K562 (cell line): ENCODE results near the gene KCTD16. TPM values are rescaled to one million over a fixed set of nuclear protein-coding genes. Genes with fewer than 3 reads are reported as not detected.

Experiments used
- ATAC-seq: fragments of 200-7000 bp; cut with Tn5 transposase; 3 replicates; pipeline ENCODE4 v1.9.1; 2020; ENCODE audit warnings: moderate library complexity
- BruUV-seq: library from RNA; stranded (reverse); fragments of 400-500 nt; replicated peaks from 2 replicates; lab custom pipeline; 2021; lab: Mats Ljungman, UMichigan
- CTCF ChIA-PET: fragments of 300-600 bp; formaldehyde crosslinking; extraction: SDS; loops from one replicate; lab custom pipeline; 2021; ENCODE audit warnings: low intra/inter-chr PET ratio; lab: Yijun Ruan, JAX
- POLR2A ChIA-PET: fragments of 300-600, 350-650 bp; sonication (Branson Sonifier 250); formaldehyde crosslinking; extraction: SDS; loops from one replicate; lab custom pipeline; 2021; ENCODE audit warnings: antibody characterized with exemption, inconsistent platforms; lab: Yijun Ruan, JAX
- DNase-seq, 4 experiments: peaks; one replicate each; pipeline versions ENCODE4 v3.0.0 to v3.0.0-alpha.2; 2011 to 2018; ENCODE audit warnings: low spot score in 3 of 4, mixed read lengths in 3 of 4; ENCODE audit errors: extremely low read depth in 1 of 4
- FAIRE-seq: peaks from 2 replicates; lab custom pipeline; 2011; peaks lifted over from hg19 to GRCh38; lab: Jason Lieb, UNC
- H2AFZ ChIP-seq: 2 replicates; pipeline ENCODE4 v1.6.0; 2011; ENCODE audit warnings: low read depth, low read length, control low read depth, inconsistent platforms
- H3K27ac ChIP-seq: fragments of 200-600 bp; 3 replicates; pipeline ENCODE4 v1.8.0; 2011; ENCODE audit warnings: low read depth, mild to moderate bottlenecking, control low read depth, inconsistent platforms, low read length, moderate library complexity, mixed read lengths; ENCODE audit errors: extremely low read depth
- H3K27me3 ChIP-seq, 2 experiments: fragments of 300-600 bp in 1 of 2; 2 replicates in 1 of 2; 3 replicates in 1 of 2; pipeline versions ENCODE4 v1.6.0 to v1.8.0; 2011; ENCODE audit warnings: inconsistent platforms in 2 of 2, low read length in 2 of 2, mild to moderate bottlenecking in 1 of 2, mixed read lengths in 1 of 2, moderate library complexity in 1 of 2; ENCODE audit not compliant: control insufficient read depth in 2 of 2, insufficient read depth in 2 of 2
- H3K36me3 ChIP-seq: fragments of 300-600 bp; 3 replicates; pipeline ENCODE4 v1.8.0; 2011; ENCODE audit warnings: mild to moderate bottlenecking, low read length, inconsistent platforms; ENCODE audit not compliant: control insufficient read depth, insufficient read depth
- H3K4me1 ChIP-seq, 2 experiments: fragments of 200-600 bp in 1 of 2; replicated peaks in 1 of 2; 2 replicates in 1 of 2; 3 replicates in 1 of 2; pipeline versions ENCODE4 v1.5.1 to v1.8.0; 2011; ENCODE audit warnings: inconsistent platforms in 2 of 2, low read length in 2 of 2, mild to moderate bottlenecking in 1 of 2, mixed read lengths in 1 of 2, moderate library complexity in 1 of 2; ENCODE audit not compliant: control insufficient read depth in 2 of 2, insufficient read depth in 2 of 2
- H3K4me2 ChIP-seq: 2 replicates; pipeline ENCODE4 v1.6.1; 2011; ENCODE audit warnings: low read length, control low read depth, inconsistent platforms, mixed read lengths; ENCODE audit not compliant: insufficient read depth
- H3K4me3 ChIP-seq: fragments of 200-600 bp; sonication (generic), shearing (Covaris generic); 2 replicates; pipeline ENCODE4 v1.5.1; 2016; ENCODE audit warnings: control low read depth, inconsistent platforms
- H3K79me2 ChIP-seq: fragments of 200-600 bp; 3 replicates; pipeline ENCODE4 v1.8.0; 2011; ENCODE audit warnings: low read length, inconsistent platforms; ENCODE audit not compliant: control insufficient read depth, insufficient read depth
- H3K9ac ChIP-seq, 2 experiments: 2 replicates each; pipeline versions ENCODE4 v1.6.0 to v1.6.1; 2011; ENCODE audit warnings: low read depth in 2 of 2, low read length in 2 of 2, control low read depth in 1 of 2, inconsistent platforms in 1 of 2, mild to moderate bottlenecking in 1 of 2, mixed read lengths in 1 of 2; ENCODE audit not compliant: insufficient read depth in 1 of 2
- H3K9me1 ChIP-seq: one replicate; pipeline ENCODE4 v1.6.0; 2011; ENCODE audit warnings: inconsistent platforms, mild to moderate bottlenecking, low read length, moderate library complexity; ENCODE audit not compliant: control insufficient read depth, insufficient read depth
- H3K9me3 ChIP-seq: replicated peaks from 2 replicates; pipeline ENCODE4 v1.5.1; 2011; ENCODE audit warnings: low read depth, low read length, inconsistent platforms; ENCODE audit not compliant: control insufficient read depth, insufficient read depth
- H4K20me1 ChIP-seq: replicated peaks from 2 replicates; pipeline ENCODE4 v1.6.1; 2011; ENCODE audit warnings: low read length, inconsistent platforms, mixed read lengths; ENCODE audit not compliant: control insufficient read depth, insufficient read depth
- ATF1 ChIP-seq, 2 experiments: fragments of 450-650 bp in 1 of 2; IDR thresholded peaks; 2 replicates each; pipeline ENCODE4 v1.6.1; 2016; ENCODE audit warnings: missing compliant biosample characterization in 1 of 2, missing genetic modification characterization in 1 of 2
- BMI1 ChIP-seq: fragments of 150-350 bp; IDR thresholded peaks from 2 replicates; pipeline ENCODE4 v1.6.1; 2014; ENCODE audit warnings: low read length
- CEBPG ChIP-seq, 3 experiments: fragments of 200-800 bp in 1 of 3; sonication (Bioruptor generic) in 1 of 3; sonication (generic) in 1 of 3; formaldehyde crosslinking in 1 of 3; IDR thresholded peaks in 2 of 3; conservative IDR thresholded peaks in 1 of 3; 2 replicates each; pipeline versions ENCODE4 v1.6.1 to v1.8.0; 2016 to 2022; ENCODE audit warnings: missing compliant biosample characterization in 2 of 3, missing genetic modification characterization in 2 of 3, mild to moderate bottlenecking in 1 of 3, missing genetic modification reagents in 1 of 3
- ESRRB ChIP-seq: fragments of 250-450 bp; sonication (Bioruptor Pico); IDR thresholded peaks from 2 replicates; pipeline ENCODE4 v1.5.0; 2020; ENCODE audit warnings: mild to moderate bottlenecking, moderate library complexity, borderline replicate concordance
- GATAD2A ChIP-seq: fragments of 450-650 bp; IDR thresholded peaks from 2 replicates; pipeline ENCODE4 v1.6.1; 2017
- NFIX ChIP-seq: fragments of 250-450 bp; sonication (Bioruptor Pico); IDR thresholded peaks from 2 replicates; pipeline ENCODE4 v1.4.0; 2020; ENCODE audit warnings: low read depth, mild to moderate bottlenecking, moderate library complexity
- POLR2AphosphoS2 ChIP-seq: IDR thresholded peaks from 2 replicates; pipeline ENCODE4 v1.6.1; 2012; ENCODE audit warnings: low read length, improper control_type of control experiment
- RBM22 ChIP-seq: fragments of 200-400 bp; formaldehyde crosslinking; IDR thresholded peaks from 2 replicates; pipeline ENCODE4 v1.6.1; 2018; ENCODE audit warnings: low read length, low read depth; ENCODE audit not compliant: poor library complexity, severe bottlenecking
- TCFL5 ChIP-seq: fragments of 250-450 bp; sonication (Bioruptor Pico); conservative IDR thresholded peaks from 2 replicates; pipeline ENCODE4 v1.6.1; 2021; ENCODE audit warnings: mild to moderate bottlenecking, moderate library complexity, matching md5 sums
- ZNF184 ChIP-seq: sonication (generic); formaldehyde crosslinking; IDR thresholded peaks from 2 replicates; pipeline ENCODE4 v1.5.0; 2020; ENCODE audit warnings: missing genetic modification reagents
- WGBS: fragments of 100-300 bp; shearing (Covaris generic); methylation state at CpG from one replicate; pipeline ENCODE4 v1.1.6; 2016; ENCODE audit warnings: low coverage, mixed read lengths; ENCODE audit not compliant: insufficient coverage; ENCODE audit errors: missing lambda C conversion rate; 5-methylcytosine and 5-hydroxymethylcytosine counted together
- in situ Hi-C: fragments of 300-500 bp; cut with MboI; formaldehyde crosslinking; loops from 4 replicates; pipeline ENCODE4 v1.15.0; 2018; ENCODE audit warnings: inconsistent platforms, mixed read lengths
- intact Hi-C: fragments of 100-400 bp; cut with micrococcal nuclease; formaldehyde crosslinking; loops from 2 replicates; pipeline ENCODE4 v1.14.2; 2022
- polyA plus RNA-seq, 8 experiments: library from polyadenylated mRNA; depleted of rRNA in 4 of 8; stranded (reverse) in 5 of 8; unstranded in 3 of 8; fragments of >200 nt; fragmentation: Nextera tagmentation in 2 of 8; fragmentation: Illumina TruSeq in 1 of 8; extraction: Ambion mirVana in 2 of 8; extraction: Trizol in 1 of 8; gene quantifications; 2 replicates each; pipeline versions ENCODE4 v1.2.1 to v1.2.3, GENCODE V29; 2011 to 2014; ENCODE audit warnings: inconsistent platforms in 1 of 8, missing spikeins in 1 of 8
- total RNA-seq, 7 experiments: library from RNA; depleted of rRNA in 6 of 7; stranded (reverse); fragments of >200 nt in 6 of 7; fragmentation: Illumina TruSeq in 2 of 7; extraction: Trizol in 2 of 7; gene quantifications; 2 replicates each; pipeline versions ENCODE4 v1.2.1 to v1.2.3, GENCODE V29; 2011 to 2021; ENCODE audit warnings: low replicate concordance in 1 of 7
- TF ChIP-seq, protein P1 (sequence below): sonication (generic); formaldehyde crosslinking; IDR thresholded peaks from 2 replicates; pipeline ENCODE4 v1.8.0; 2022; ENCODE audit warnings: missing genetic modification reagents, mild to moderate bottlenecking, borderline replicate concordance

Gene KCTD16
- total and polyA plus RNA-seq, 9 of the 15 experiments (the other 6 are each of a cell fraction or from before 2014, with no cell fraction given) = 0.04 TPM; not detected in 8

DNA sequence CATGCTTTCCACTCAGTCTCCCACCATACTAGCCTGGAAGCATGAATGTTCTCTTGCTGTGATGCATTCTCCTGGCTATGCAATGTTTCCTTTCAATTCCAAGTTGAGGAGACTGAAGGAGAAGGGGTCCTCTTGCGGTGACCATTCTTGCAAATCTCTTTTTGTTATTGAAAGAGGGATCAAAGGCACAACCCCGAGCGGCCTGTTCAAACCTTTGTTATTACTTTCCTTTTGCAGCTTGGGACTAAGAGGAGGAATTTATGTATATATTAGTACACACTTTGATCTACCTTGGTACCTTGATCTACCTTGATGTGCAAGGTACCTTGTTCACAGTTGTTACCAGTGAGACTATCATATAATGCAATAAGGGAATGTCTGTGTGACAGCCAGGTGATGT lies 147.3 kb downstream of the KCTD16 start:
- in situ Hi-C loops (no loop called here), intact Hi-C loops (no loop called here)
- H3K9me1 ChIP-seq = no peaks in the 10 kb centered on the region
- no peak for FAIRE-seq
- no TSS peak for BruUV-seq
- ATAC-seq = no peak
- no peaks in the 10 kb centered on the region for H3K27me3 ChIP-seq
- DNase-seq = no peak
- no peaks in the 10 kb centered on the region for H3K79me2 ChIP-seq
- ChIA-PET CTCF (no interaction called here), POLR2A (no interaction called here)
- TF ChIP-seq NFIX = no peak
- TF ChIP-seq ATF1 (CRISPR knock-in tag; IDR thresholded peaks at IDR 0.05) = no peak
- no peak for TF ChIP-seq ATF1 (tag; IDR thresholded peaks at IDR 0.05)
- no peak for TF ChIP-seq ESRRB (CRISPR knock-in tag)
- TF ChIP-seq BMI1 = no peak
- no peak for TF ChIP-seq RBM22
- no peak for TF ChIP-seq CEBPG (CRISPR knock-in tag; IDR thresholded peaks at IDR 0.05)
- TF ChIP-seq CEBPG (tag; conservative IDR thresholded peaks at IDR 0.05 in 1 of 2, IDR thresholded peaks at IDR 0.05 in 1 of 2) = no peak
- TF ChIP-seq ZNF184 (CRISPR knock-in tag) = no peak
- TF ChIP-seq GATAD2A = no peak
- TF ChIP-seq, protein P1, sequence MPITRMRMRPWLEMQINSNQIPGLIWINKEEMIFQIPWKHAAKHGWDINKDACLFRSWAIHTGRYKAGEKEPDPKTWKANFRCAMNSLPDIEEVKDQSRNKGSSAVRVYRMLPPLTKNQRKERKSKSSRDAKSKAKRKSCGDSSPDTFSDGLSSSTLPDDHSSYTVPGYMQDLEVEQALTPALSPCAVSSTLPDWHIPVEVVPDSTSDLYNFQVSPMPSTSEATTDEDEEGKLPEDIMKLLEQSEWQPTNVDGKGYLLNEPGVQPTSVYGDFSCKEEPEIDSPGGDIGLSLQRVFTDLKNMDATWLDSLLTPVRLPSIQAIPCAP (CRISPR knock-in tag) = no peak
- no peak for TF ChIP-seq POLR2AphosphoS2
- no peak for TF ChIP-seq TCFL5 (CRISPR knock-in tag)
- H4K20me1 ChIP-seq = no peaks in the 10 kb centered on the region
- H3K9me3 ChIP-seq = no peaks in the 10 kb centered on the region
- no peaks in the 10 kb centered on the region for H3K36me3 ChIP-seq
- H3K4me2 ChIP-seq = no peak overlapping the region
- no peak overlapping the region for H3K9ac ChIP-seq
- no peak overlapping the region for H3K27ac ChIP-seq
- H3K4me3 ChIP-seq = no peak overlapping the region
- 0% methylated on average over 3 of the region's 3 CpGs for WGBS
- no peaks in the 10 kb centered on the region for H3K4me1 ChIP-seq
- H2AFZ ChIP-seq = no peak overlapping the region
